Measurements from ENCODE around the gene PHYHD1. TPM values are rescaled to one million over a fixed set of nuclear protein-coding genes. Genes with fewer than 3 reads are reported as not detected.

The PHYHD1 gene
- total and polyA plus RNA-seq, 7 experiments from 2014 or later, result 1.1 to 5.1 (median 3.1) TPM

GRCh38 chr9:128933731-128934130, 12.9 kb downstream of the PHYHD1 start:
- DNase-seq (no peak), ATAC-seq (no peak)
- Histone ChIP-seq H3K4me1 (ENCODE audit: control insufficient read depth in 2 of 2, insufficient read depth in 2 of 2, low read length in 2 of 2) (no peaks in the 10 kb centered on the region), H3K27ac (ENCODE audit: low read depth, low read length) (no peak overlapping the region), H3K36me3 (ENCODE audit: control insufficient read depth in 2 of 3, insufficient read depth in 3 of 3, low read length in 3 of 3) (no peaks in the 10 kb centered on the region), H3K4me3 (ENCODE audit: low read length) (no peak overlapping the region), H3K9me3 (ENCODE audit: control insufficient read depth in 2 of 3, low read length in 3 of 3) (no peaks in the 10 kb centered on the region), H3K27me3 (ENCODE audit: control insufficient read depth in 2 of 2, insufficient read depth in 2 of 2, low read length in 2 of 2) (no peaks in the 10 kb centered on the region)
- no peaks in the 10 kb centered on the region for H3K9me3 Mint-ChIP-seq
- H3K27me3 Mint-ChIP-seq, result no peaks in the 10 kb centered on the region
- CTCF ChIA-PET, result no interaction called here
- POLR2A ChIA-PET, result interaction anchor here (0.8 to 1.0 kb wide), 2 partner anchors 9 to 277 kb away, joined by 3 read pairs; no protein-coding TSS in a partner anchor
- no peak overlapping the region for H3K27ac Mint-ChIP-seq
- no peaks in the 10 kb centered on the region for H3K36me3 Mint-ChIP-seq
- H3K4me3 Mint-ChIP-seq, result no peak overlapping the region
- intact Hi-C loops (cut with micrococcal nuclease), result no loop called here
- H3K4me1 Mint-ChIP-seq, result peaks cover 0 to under 1% (median 0%) of the 10 kb centered on the region in 7 donors

GRCh38 chr9:128936171-128936865, 15.5 kb downstream of the PHYHD1 start:
- ATAC-seq, result no peak
- no peak for DNase-seq

GRCh38 chr9:128937310-128938165, 16.8 kb downstream of the PHYHD1 start:
- Mint-ChIP-seq H3K36me3 (no peaks in the 10 kb centered on the region), H3K27ac (no peak overlapping the region), H3K4me3 (no peak overlapping the region), H3K9me3 (no peaks in the 10 kb centered on the region), H3K4me1 (no peaks in the 10 kb centered on the region), H3K27me3 (no peaks in the 10 kb centered on the region)
- H3K27ac ChIP-seq (ENCODE audit: low read depth, low read length), result no peak overlapping the region
- ChIA-PET CTCF (interaction anchor here (0.6 kb wide), 1 partner anchor 1349 kb away, joined by 3 read pairs; no protein-coding TSS in a partner anchor), POLR2A (interaction anchor here (0.5 kb wide), 1 partner anchor 59 kb away, joined by 3 read pairs; no protein-coding TSS in a partner anchor)
- no peaks in the 10 kb centered on the region for H3K4me1 ChIP-seq (ENCODE audit: control insufficient read depth in 2 of 2, insufficient read depth in 2 of 2, low read length in 2 of 2)
- no peaks in the 10 kb centered on the region for H3K27me3 ChIP-seq (ENCODE audit: control insufficient read depth in 2 of 2, insufficient read depth in 2 of 2, low read length in 2 of 2)
- intact Hi-C loops (cut with micrococcal nuclease), result no loop called here
- H3K4me3 ChIP-seq (ENCODE audit: low read length), result no peak overlapping the region
- H3K9me3 ChIP-seq (ENCODE audit: control insufficient read depth in 2 of 3, low read length in 3 of 3), result no peaks in the 10 kb centered on the region
- DNase-seq (no peak), ATAC-seq (no peak)
- no peaks in the 10 kb centered on the region for H3K36me3 ChIP-seq (ENCODE audit: control insufficient read depth in 2 of 3, insufficient read depth in 3 of 3, low read length in 3 of 3)

More at GRCh38 chr9:128936171-128936865, 15.5 kb downstream of the PHYHD1 start:
- CTCF ChIA-PET, result interaction anchor here (1.2 kb wide), 1 partner anchor 8 kb away, joined by 4 read pairs; no protein-coding TSS in a partner anchor
- no peaks in the 10 kb centered on the region for H3K27me3 ChIP-seq (ENCODE audit: control insufficient read depth in 2 of 2, insufficient read depth in 2 of 2, low read length in 2 of 2)
- no peaks in the 10 kb centered on the region for H3K27me3 Mint-ChIP-seq
- POLR2A ChIA-PET, result no interaction called here
- no peaks in the 10 kb centered on the region for H3K4me1 Mint-ChIP-seq
- H3K36me3 Mint-ChIP-seq, result no peaks in the 10 kb centered on the region
- H3K9me3 ChIP-seq (ENCODE audit: control insufficient read depth in 2 of 3, low read length in 3 of 3), result no peaks in the 10 kb centered on the region
- no peaks in the 10 kb centered on the region for H3K4me1 ChIP-seq (ENCODE audit: control insufficient read depth in 2 of 2, insufficient read depth in 2 of 2, low read length in 2 of 2)
- no peak overlapping the region for H3K27ac ChIP-seq (ENCODE audit: low read depth, low read length)
- H3K4me3 ChIP-seq (ENCODE audit: low read length), result no peak overlapping the region
- no peak overlapping the region for H3K27ac Mint-ChIP-seq
- intact Hi-C loops (cut with micrococcal nuclease), result no loop called here
- no peaks in the 10 kb centered on the region for H3K9me3 Mint-ChIP-seq
- no peak overlapping the region for H3K4me3 Mint-ChIP-seq
- H3K36me3 ChIP-seq (ENCODE audit: control insufficient read depth in 2 of 3, insufficient read depth in 3 of 3, low read length in 3 of 3), result no peaks in the 10 kb centered on the region

GRCh38 chr9:128940271-128940921, 19.6 kb downstream of the PHYHD1 start:
- Mint-ChIP-seq H3K27ac (no peak overlapping the region), H3K27me3 (no peaks in the 10 kb centered on the region), H3K4me3 (no peak overlapping the region), H3K36me3 (peaks cover 0 to under 1% (median 0%) of the 10 kb centered on the region in 5 donors), H3K4me1 (peaks cover 0 to 6% (median under 1%) of the 10 kb centered on the region in 7 donors), H3K9me3 (no peaks in the 10 kb centered on the region)
- DNase-seq (no peak), ATAC-seq (no peak)
- peaks cover 0 to 6% (median 0%) of the 10 kb centered on the region in 3 experiments for H3K36me3 ChIP-seq (ENCODE audit: control insufficient read depth in 2 of 3, insufficient read depth in 3 of 3, low read length in 3 of 3)
- no peaks in the 10 kb centered on the region for H3K9me3 ChIP-seq (ENCODE audit: control insufficient read depth in 2 of 3, low read length in 3 of 3)
- H3K27ac ChIP-seq (ENCODE audit: low read depth, low read length), result no peak overlapping the region
- no peaks in the 10 kb centered on the region for H3K27me3 ChIP-seq (ENCODE audit: control insufficient read depth in 2 of 2, insufficient read depth in 2 of 2, low read length in 2 of 2)
- ChIA-PET CTCF (no interaction called here), POLR2A (no interaction called here)
- no peaks in the 10 kb centered on the region for H3K4me1 ChIP-seq (ENCODE audit: control insufficient read depth in 2 of 2, insufficient read depth in 2 of 2, low read length in 2 of 2)
- H3K4me3 ChIP-seq (ENCODE audit: low read length), result no peak overlapping the region
- intact Hi-C loops (cut with micrococcal nuclease), result no loop called here

GRCh38 chr9:128940946-128941755, 20.4 kb downstream of the PHYHD1 start:
- H3K27ac Mint-ChIP-seq, result no peak overlapping the region
- H3K4me1 Mint-ChIP-seq, result peaks cover 7 to 14% (median 8%) of the 10 kb centered on the region in 7 donors
- CTCF ChIA-PET, result interaction anchor here (0.6 kb wide), 1 partner anchor 27 kb away, joined by 3 read pairs; no protein-coding TSS in a partner anchor
- no peaks in the 10 kb centered on the region for H3K27me3 Mint-ChIP-seq
- Histone ChIP-seq H3K9me3 (ENCODE audit: control insufficient read depth in 2 of 3, low read length in 3 of 3) (no peaks in the 10 kb centered on the region), H3K36me3 (ENCODE audit: control insufficient read depth in 2 of 3, insufficient read depth in 3 of 3, low read length in 3 of 3) (peaks cover 0 to 11% (median 0%) of the 10 kb centered on the region in 3 experiments), H3K4me1 (ENCODE audit: control insufficient read depth in 2 of 2, insufficient read depth in 2 of 2, low read length in 2 of 2) (peaks cover under 1 to 2% of the 10 kb centered on the region in 2 donors), H3K27me3 (ENCODE audit: control insufficient read depth in 2 of 2, insufficient read depth in 2 of 2, low read length in 2 of 2) (no peaks in the 10 kb centered on the region), H3K27ac (ENCODE audit: low read depth, low read length) (no peak overlapping the region), H3K4me3 (ENCODE audit: low read length) (no peak overlapping the region)
- POLR2A ChIA-PET, result interaction anchor here (0.6 kb wide), 1 partner anchor 298 kb away, joined by 3 read pairs; no protein-coding TSS in a partner anchor
- intact Hi-C loops (cut with micrococcal nuclease), result no loop called here
- peaks cover 0 to 8% (median 0%) of the 10 kb centered on the region in 5 donors for H3K36me3 Mint-ChIP-seq
- no peak overlapping the region for H3K4me3 Mint-ChIP-seq
- ATAC-seq (no peak), DNase-seq (no peak)
- no peaks in the 10 kb centered on the region for H3K9me3 Mint-ChIP-seq
